ENCODE measurements around the gene PLEKHM1.
"Not testable (repeated sequence)": the region's sequence is repeated elsewhere in the genome, so short reads cannot be mapped to it uniquely, and the experiment has no call there.

DNA sequence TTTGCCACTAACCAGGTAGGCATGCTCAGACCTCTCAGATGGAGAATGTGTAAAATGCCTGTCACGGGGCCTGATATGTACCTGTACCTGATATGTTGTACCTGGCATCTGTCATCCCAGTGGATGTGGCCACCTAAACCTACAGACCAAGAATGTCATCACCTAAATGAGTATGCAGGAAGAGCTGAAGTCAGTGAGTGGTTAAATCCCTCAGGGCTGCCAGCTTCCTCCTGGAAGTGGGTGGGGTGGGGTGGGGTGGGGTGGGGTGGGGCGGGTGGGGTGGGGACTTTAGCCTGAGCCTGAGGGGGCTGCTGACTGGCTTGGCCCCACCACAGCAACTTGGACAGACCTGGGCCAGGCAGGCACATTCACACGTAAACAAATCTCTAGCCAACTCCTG, 7.3 kb downstream of the PLEKHM1 start:
- TF ChIP-seq, protein P1, sequence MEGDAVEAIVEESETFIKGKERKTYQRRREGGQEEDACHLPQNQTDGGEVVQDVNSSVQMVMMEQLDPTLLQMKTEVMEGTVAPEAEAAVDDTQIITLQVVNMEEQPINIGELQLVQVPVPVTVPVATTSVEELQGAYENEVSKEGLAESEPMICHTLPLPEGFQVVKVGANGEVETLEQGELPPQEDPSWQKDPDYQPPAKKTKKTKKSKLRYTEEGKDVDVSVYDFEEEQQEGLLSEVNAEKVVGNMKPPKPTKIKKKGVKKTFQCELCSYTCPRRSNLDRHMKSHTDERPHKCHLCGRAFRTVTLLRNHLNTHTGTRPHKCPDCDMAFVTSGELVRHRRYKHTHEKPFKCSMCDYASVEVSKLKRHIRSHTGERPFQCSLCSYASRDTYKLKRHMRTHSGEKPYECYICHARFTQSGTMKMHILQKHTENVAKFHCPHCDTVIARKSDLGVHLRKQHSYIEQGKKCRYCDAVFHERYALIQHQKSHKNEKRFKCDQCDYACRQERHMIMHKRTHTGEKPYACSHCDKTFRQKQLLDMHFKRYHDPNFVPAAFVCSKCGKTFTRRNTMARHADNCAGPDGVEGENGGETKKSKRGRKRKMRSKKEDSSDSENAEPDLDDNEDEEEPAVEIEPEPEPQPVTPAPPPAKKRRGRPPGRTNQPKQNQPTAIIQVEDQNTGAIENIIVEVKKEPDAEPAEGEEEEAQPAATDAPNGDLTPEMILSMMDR (IDR thresholded peaks at IDR 0.05), result not testable (repeated sequence)
- TF ChIP-seq ZFX (IDR thresholded peaks at IDR 0.05; ENCODE audit: borderline replicate concordance), result not testable (repeated sequence)
